Nasal cavity respiratory epithelium epithelial cell of viscerocranial mucosa (primary cell): ENCODE results near the gene DDTL. TPM values are rescaled to one million over a fixed set of nuclear protein-coding genes. Genes with fewer than 3 reads are reported as not detected.

Source experiments
- total RNA-seq: library from RNA; depleted of rRNA; stranded (reverse); fragments of >200 nt; gene quantifications from 2 replicates; pipeline ENCODE4 v1.2.3, GENCODE V29; 2014

Gene DDTL
- 0.28 and 1.7 TPM in 2 replicates for total RNA-seq

DNA sequence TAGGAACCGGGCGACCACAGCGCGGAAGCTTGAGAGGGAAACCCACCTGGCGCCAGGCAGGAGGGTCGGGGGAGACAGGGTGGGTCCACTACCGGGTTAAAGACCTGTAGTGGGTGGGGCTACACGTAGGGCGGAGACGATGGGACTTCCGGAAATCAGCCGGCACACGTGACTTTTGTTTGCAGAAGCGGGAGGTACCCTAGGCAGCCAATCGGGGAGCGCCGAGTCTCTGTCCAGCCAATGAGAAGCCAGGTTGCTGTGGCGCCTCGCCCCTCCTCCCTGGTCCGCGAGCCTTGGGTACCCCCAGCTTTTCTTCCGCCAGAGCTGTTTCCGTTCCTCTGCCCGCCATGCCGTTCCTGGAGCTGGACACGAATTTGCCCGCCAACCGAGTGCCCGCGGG lies at the start of gene DDTL:
Gene DDTL (plus strand): TSS at position 321 of the 400 bp plus-strand sequence. CDS start 27 bp downstream, at position 348.

DNA sequence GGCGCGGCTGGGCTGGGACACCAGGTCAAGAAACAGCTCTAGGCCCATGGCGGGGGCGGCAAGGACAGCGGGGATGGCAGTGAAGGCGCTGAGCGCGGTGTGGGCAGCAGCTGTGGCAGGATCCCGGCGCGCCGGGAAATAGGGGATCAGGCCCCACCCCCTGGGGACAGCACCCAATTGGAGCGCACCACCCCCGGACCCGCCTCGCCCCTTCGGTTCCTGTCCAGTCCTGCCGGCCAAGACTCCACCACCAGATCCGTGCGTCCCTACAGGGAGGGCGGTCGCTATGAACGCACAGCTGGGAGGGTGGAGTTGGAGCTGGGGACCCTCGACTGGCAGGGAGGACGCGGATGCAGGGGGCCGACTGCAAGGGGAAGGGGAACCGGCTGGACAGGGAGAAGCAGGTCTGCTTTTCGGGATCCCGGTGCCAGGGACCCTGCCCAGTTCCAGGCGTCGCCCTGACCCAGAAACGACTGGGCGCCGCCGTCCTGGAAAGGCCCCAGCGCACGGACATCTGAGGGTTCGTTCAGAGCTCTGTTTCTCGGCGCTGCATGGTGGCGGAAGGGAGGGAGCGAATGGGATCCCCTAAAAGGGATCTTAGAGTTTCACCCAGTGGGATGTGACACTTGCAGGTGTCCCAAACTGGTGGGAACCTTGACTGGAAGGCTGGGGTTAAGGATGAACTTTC lies 5.5 kb upstream of the DDTL start, which contains the start of gene GSTT2B:
Gene GSTT2B (minus strand): TSS at position 112 of the 688 bp plus-strand sequence. CDS start 64 bp downstream, at position 48.

DNA sequence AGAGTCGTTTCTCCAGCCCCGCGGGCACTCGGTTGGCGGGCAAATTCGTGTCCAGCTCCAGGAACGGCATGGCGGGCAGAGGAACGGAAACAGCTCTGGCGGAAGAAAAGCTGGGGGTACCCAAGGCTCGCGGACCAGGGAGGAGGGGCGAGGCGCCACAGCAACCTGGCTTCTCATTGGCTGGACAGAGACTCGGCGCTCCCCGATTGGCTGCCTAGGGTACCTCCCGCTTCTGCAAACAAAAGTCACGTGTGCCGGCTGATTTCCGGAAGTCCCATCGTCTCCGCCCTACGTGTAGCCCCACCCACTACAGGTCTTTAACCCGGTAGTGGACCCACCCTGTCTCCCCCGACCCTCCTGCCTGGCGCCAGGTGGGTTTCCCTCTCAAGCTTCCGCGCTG lies 7.7 kb downstream of the DDTL start, which contains the start of gene DDT:
Gene DDT (minus strand): TSS at position 97 of the 400 bp plus-strand sequence. CDS start 27 bp downstream, at position 70.

DNA sequence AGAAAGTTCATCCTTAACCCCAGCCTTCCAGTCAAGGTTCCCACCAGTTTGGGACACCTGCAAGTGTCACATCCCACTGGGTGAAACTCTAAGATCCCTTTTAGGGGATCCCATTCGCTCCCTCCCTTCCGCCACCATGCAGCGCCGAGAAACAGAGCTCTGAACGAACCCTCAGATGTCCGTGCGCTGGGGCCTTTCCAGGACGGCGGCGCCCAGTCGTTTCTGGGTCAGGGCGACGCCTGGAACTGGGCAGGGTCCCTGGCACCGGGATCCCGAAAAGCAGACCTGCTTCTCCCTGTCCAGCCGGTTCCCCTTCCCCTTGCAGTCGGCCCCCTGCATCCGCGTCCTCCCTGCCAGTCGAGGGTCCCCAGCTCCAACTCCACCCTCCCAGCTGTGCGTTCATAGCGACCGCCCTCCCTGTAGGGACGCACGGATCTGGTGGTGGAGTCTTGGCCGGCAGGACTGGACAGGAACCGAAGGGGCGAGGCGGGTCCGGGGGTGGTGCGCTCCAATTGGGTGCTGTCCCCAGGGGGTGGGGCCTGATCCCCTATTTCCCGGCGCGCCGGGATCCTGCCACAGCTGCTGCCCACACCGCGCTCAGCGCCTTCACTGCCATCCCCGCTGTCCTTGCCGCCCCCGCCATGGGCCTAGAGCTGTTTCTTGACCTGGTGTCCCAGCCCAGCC lies 13.0 kb downstream of the DDTL start, which contains the start of gene GSTT2:
Gene GSTT2 (plus strand): TSS at position 578 of the 684 bp plus-strand sequence.

DNA sequence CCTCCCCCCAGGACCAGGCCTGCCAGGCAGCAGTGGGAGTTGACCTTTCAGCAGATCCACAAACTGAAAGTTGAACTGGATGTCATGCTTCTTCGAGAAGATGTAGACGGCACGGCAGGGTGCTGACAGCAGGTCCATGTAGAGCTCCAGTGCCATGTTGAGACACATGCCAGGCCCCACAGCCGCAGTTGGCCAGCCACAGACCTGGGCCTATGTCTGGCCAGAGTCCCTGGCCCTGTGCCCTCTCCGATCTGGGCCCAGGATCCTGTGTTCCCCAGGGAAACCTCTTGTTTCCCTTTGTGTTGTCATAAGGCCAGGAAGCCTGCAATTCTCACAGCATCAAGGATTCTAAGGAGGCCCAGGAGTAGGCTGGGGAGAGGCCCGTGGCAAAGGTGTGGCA lies 38.5 kb downstream of the DDTL start, which contains the start of gene GSTT4:
Gene GSTT4 (minus strand): TSS at position 253 of the 400 bp plus-strand sequence. CDS start 97 bp downstream, at position 156.

Other genes with a start within 250 kb of the DDTL start
- 1.7 and 2.9 TPM in 2 replicates for gene ZNF70, start 215.8 kb upstream of the DDTL start, total RNA-seq
- gene VPREB3, start 212.5 kb upstream of the DDTL start, total RNA-seq, result not detected in 2 replicates
- gene C22orf15, start 203.9 kb upstream of the DDTL start, total RNA-seq, result not detected in 2 replicates
- gene CHCHD10, start 198.9 kb upstream of the DDTL start, total RNA-seq, result 10.6 and 29.6 TPM in 2 replicates
- gene MMP11, start 194.0 kb upstream of the DDTL start, total RNA-seq, result 0.34 and 0.93 TPM in 2 replicates
- 30.4 and 39.5 TPM in 2 replicates for gene SMARCB1, start 179.9 kb upstream of the DDTL start, total RNA-seq
- gene DERL3, start 127.9 kb upstream of the DDTL start, total RNA-seq, result under 0.01 and 0.07 TPM in 2 replicates
- 6.2 and 10.0 TPM in 2 replicates for gene SLC2A11, start 109.0 kb upstream of the DDTL start, total RNA-seq
- gene MIF, start 72.5 kb upstream of the DDTL start, total RNA-seq, result 210 and 212 TPM in 2 replicates
- gene GSTT2B, start 5.7 kb upstream of the DDTL start, total RNA-seq, result 0.21 and 0.34 TPM in 2 replicates
- gene DDT, start 7.6 kb downstream of the DDTL start, total RNA-seq, result 53.7 and 68.4 TPM in 2 replicates
- not detected in 2 replicates for gene GSTT2, start 13.2 kb downstream of the DDTL start, total RNA-seq
- gene GSTT4, start 38.6 kb downstream of the DDTL start, total RNA-seq, result not detected in 2 replicates
- gene CABIN1, start 44.4 kb downstream of the DDTL start, total RNA-seq, result 21.2 and 54.3 TPM in 2 replicates
- under 0.01 and 0.36 TPM in 2 replicates for gene SUSD2, start 214.6 kb downstream of the DDTL start, total RNA-seq